Activated T-helper 1 cell treated with Interleukin-2 at 50 U/mL for 16 hours (primary cell): ENCODE data around the gene MARCHF9.

Experiments
- DNase-seq: peaks from one replicate; pipeline ENCODE4 v3.0.0-alpha.2; 2020; ENCODE audit warnings: low read depth

Gene MARCHF9

DNA sequence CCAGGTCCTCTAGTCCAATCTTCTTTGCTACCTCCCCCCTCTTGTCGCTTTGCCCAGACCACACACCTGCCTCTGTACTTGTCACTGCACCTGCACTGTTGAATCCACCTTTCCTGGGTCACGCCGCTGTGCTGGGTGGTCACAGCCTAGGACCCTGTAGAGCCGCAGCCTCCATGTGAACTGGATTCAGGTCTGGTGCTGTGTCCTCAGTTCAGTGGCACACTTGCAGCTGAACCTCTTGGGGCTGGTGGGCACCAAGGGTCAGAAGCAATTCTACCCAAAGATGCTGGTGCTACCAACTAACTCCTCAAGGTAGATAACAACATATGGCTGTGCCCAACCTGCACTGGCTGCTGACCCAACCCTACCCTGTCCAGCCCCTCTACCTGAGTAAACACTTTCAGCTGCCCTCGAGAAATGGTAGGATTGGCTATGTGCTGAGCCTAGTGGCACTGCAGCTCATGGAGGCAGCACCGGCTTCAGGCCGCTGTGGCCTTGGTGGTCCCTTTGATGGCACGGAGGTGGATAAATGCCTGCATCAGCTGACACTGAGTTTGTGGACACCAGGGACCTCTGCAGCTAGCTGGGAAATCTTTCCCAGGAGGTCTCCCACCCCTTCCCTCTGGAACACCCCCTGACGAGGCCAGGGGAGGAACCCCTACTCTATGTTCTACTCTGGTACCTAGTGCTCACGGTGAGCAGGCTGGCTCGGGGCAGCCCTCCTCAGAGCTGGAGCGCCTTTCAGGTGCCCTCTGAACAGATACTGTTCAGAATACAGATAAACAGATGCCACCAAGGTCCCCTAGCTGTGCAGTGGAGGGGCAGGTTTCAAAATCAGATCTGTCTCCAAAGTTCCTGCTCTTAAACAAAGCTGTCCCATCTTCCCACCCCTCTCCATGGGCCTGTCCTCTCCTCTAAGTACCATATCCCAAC, 30.6 kb upstream of the MARCHF9 start:
- DNase-seq: no peak

DNA sequence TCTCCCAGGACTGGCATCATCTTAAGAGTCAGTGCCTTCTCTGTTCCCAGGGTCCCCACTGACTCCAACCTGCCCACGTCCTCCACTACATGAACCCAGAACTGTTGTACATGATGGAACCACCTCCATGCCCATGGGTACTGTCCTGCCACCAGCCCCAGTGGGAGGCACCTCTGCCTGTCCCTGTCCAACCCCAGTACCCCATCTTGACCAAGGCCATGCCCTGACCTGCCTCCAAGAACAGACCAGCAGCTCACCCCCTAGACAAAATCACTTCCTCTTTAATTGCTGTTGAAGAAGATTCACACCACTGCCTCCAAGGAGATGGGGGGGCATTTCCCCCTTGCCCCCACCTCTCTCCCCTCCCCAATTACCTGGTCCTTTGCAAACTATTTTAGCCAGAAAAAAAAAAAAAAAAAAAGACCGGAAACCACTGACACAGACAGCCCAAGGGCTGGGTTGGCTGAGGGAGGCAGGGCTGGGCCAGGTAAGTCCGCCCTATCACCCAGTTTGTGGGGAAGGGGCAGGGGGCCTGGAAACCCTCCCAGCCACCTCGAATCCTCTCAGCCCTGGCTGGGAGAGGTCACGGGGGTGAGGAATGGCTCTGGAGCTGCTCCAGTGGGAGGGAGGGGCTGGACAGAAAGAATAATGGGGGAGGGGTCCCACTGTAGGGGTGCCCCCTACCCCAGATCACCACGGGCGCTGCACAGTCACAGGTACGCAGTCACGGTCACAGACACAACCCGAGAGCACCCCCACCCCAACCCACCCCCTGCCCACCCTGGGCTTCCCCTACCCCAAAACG, 29.8 kb upstream of the MARCHF9 start:
- DNase-seq: no peak

DNA sequence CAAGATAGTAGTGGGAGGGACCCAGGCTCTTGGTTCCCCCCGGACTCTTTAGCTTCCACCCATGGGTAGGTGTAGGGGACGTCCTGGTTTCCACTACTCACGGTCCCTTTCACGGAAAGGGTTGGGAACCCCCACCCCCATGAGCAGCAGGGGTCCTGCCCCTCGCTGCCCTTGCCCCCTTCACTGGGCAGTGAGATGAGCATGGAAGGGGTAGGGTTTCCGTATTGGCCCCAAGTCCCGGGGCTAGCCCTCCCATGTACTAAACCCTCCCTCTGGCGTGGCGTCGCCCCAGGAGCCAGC, 29.1 kb upstream of the MARCHF9 start:
- no peak for DNase-seq

DNA sequence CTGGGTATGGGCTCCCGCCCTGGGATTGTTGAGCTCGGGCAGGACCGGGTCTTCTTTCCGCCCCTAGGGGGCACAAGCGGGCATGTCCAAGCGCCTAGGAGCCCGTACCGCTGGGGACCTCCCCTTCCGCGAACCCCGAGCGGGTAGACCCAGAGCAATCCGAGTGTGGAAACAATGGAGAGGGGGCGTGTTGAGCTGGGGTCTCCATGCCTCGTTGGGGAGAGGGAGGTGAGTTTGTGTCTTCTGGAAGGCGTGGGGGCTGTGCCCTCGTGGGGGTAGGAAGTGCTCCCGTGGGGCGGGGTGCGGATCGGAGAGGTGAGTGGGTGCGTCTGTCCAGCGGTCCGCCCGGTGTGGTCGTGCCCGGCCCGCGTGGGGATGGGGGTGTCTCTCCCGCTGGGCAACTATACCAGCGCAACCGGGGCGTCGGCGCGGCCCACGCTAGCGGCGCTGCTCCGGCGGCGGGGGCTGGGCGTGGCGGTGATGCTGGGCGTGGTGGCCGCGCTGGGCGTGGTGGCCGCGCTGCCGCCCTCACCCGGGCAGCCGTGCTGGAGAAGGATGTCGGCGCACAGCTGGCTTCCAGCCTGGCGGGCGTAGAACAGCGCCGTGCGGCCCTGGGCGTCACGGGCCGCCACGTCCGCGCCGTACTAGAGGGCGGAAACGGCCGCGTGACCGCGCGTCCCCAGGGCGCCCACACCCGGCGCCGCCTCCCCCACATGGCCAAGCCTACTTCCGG, 28.6 kb upstream of the MARCHF9 start:
- DNase-seq: no peak

DNA sequence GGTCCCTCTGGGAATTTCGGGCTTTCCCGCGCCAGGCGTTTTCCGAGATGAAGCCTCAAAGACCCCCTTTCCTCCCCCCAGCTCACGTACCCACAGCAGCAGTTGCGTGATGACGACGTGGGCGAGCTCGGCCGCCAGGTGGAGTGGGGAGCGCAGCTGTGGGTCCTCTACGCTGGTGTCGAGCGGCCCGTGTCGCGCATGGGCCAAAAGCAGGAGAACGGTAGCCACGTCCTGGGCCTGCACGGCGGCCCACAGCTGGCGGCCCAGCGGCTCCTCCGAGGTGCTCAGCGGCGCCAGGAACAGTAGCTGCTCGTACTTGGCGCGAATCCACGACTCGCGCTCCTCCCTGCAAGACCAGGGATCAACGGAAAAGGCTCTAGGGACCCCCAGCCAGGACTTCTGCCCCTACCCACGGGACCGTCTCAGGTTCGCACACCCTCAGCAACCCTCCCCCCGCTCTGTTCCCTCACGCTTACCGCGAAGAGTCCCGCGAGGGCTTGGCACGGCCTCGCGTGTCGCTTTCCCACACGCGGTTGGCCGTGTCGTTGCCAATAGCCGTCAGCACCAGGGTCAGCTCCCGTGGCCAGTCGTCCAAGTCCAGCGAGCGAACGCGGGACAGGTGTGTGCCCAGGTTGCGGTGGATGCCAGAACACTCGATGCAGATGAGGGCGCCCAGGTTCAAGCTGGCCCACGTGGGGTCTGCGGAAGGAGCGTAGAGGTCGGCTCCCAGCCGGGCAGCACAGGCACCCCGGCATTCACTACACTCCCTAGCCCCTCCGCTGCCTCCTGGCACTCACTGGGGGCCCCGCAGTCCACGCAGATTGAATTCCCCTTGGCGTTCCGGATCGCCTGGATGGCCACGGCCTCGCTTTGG, 27.8 kb upstream of the MARCHF9 start:
- no peak for DNase-seq

DNA sequence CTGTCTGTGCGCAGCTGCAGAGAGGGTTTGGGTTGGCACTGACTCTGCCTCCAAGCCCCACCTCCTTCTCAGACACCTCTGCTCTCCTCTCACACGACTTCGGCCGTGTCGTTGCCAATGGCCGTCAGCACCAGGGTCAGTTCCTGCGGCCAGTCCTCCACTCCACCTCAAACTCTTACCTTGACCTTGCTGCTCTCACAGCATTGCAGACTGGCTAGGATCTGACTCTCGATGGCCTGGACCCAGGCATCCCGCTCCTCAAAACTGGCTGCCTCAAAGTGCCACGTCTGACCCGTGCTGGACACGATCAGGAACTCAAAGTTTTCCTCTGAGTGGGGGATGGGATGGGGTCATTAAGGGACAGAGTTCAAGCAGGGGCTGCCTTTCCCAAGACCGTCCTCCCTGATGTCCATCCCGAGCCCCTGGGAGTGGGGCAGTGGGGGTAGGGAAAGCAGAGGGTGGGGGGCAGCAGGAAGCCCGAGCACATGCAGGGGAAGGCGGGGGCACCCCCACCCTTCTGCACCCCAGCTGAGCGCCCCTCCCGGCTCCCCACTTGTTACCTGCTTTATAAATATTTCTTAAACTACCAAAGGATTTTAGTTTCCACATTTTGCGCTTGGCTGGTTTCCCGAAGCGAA, 27.0 kb upstream of the MARCHF9 start:
- DNase-seq: no peak

DNA sequence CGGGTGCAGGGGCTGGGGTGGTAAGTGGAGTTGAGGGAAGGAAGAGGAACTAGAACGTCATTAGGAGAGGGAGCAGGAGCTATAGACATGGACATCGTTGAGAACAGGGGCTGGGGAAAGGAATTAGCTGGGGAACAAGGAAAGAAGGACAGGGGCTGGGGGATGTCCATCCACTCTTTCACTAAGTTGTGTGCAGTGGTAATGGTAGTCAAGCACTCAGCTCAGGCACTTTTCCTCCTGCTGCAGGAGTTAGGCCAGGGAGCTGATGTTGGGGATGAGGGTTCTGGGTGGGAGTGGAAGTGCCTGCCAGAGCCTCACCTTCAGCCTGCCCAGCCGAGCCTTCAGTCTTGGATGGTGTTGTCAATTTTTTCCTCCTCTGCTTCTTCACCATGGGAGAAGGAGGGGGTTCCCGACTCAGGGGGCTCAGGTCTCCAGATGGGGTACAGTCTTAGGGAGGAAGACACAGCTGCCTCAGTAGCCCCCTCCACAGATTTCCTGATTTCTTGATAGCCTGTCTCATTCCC, 25.5 kb upstream of the MARCHF9 start:
- no peak for DNase-seq

DNA sequence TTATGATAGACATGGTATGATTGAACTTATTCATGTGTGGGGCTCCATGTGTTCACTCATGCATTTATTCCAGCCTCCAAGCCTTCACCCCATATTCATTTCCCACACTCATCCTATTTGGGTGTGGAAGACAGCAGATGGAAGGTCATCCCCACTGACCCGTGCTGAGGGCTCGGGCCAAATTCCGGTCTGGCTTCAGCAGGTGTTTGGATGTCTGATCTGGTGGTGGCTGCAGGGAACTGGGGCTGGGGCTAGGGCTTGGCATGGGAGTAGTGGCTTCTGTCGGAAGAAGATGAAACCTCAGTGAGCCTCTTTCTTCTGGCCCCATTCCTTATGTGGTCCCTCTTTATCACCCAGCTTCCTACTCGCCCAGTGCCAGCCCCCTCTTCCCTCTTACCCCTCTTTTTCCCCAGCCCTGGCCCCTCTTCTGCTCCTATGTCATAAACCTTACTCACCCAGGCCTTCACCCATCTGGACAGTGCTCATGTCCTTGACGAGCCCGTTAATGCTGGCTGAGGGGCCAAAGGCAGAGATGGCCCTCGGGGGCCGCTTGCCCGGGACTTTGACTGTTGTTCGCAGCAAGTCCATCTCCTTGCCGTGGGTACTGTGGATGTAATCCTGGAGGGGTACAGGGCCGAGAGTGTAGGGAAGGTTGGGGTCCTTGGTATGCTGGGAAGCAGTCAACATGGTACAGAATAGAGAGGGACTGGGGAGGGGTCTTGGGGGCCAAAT, 24.4 kb upstream of the MARCHF9 start:
- DNase-seq: no peak

DNA sequence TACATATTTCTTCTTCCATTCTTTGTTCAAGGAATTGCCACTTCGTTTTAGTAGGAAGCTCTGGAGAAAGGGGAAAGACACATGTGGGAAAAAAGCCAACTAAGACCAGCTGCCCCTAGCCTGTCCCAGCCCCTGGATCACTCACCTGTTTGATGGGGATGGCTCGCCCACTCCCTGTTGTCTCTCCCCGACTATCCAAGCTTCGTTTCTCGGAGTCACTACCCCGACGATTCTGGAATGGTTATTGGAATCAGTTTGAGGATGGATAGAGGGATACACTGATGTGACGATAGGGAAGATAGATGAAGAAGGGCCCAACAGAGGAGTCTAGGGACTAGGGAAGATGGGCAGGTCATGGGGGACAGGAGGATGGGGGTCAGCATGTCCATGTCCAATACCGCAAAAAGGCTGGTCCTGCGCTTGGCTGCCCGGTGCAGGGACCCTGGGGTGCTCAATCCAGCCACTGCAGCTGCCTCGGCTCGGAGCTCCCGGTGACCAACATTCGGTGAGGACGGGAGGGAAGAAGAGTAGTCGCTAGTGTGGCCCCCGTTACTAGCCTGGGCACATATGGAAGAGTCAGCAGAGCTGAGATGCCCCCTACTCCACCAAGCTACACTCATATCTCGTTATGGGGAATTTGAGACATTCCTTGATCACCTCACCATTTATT, 23.4 kb upstream of the MARCHF9 start:
- DNase-seq: no peak

DNA sequence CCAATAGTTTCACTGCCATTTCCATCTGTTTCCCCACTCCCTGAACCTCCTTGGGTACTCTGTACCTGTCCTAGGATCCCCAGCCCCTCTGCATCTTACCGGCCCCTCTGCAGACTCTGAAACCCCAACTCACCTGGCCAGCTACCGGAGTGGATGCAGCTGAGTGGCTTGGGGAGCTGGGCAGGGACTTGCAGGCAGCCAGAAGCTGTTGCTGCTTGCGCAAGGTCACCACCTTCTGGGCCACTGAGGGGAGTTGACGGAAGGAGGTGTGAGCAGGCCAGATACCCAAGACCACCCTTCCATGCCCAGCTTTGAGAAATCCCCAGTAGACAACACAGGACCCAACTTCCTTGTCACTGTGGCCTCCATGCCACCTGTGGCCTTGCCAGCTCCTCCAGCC, 22.6 kb upstream of the MARCHF9 start:
- DNase-seq: no peak

DNA sequence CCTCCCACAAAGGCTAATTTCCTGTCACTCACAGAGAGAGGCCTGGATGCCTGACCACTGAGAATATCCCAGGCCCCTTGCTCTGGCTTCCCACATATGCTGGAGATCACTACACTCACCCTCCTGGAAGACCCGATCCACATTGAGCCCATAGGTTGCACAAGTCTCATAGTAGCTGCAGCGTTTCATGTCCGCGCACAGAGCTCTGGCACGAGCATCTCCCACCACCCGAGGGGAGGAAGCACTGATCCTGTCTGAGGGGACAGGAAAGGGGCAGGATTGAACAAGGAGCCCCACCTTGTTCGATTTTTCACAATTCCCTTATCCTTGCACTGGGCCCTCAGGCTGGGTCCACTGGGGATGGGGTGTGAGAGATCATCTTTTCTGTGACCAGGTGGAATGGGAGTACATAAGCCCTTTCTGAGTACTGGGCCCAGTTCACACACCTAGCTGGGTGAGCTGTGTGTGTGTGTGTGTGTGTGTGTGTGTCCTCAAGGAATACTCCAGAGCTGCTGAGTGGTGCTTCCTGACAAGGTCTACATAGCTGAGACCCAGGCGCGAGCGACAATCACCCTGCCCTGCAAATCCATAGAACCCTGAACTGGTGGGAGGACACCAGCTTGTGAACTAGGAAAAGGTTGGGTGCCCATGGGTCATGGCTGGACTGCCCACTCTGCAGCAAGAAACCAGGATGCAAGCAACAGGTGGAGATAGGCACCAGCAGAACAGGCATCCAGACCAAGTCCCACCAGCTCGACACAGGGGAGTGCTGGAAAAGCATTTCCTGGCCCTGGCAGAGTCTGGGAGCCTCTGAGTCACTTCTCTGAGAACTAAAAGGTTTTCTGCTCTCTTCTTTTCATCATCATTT, 21.9 kb upstream of the MARCHF9 start:
- DNase-seq: no peak

DNA sequence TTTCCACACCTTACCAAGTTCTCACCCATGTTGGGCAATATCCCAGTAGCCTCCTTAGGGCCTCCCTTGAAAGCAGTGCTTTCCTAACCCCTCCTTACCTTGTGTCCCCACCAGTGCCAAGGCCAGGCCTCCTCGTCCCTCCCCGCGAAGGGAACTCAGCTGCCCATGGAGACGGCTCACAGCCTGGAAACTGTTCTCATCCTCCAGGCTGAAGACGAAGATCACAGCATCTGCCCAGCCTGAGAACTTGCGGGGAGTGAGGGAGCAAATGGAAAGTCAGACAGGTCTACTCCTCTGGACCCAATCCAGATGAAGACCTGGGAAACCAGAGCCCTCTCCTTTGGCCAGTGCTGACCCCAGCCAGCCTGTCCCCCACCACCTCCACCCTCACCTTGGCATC, 21.0 kb upstream of the MARCHF9 start:
- DNase-seq: no peak

DNA sequence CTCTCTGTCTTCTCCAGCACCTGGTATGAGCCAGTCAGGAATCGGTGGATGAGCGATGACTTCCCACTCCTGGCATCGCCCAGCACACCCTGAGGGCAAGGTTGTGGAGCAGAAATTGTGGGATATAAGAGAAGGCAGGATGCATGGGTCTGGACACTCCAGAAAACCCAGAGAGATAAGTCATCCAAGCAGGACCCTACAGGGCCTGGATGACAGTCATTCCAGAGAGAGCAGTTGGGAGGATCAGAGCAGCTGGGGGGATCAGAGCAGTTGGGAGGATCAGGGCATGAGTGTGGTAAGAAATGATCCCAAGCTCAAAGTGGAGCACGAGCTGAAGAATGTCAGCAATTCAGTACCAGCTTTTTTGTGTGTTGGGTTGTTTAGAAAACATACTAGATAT, 20.3 kb upstream of the MARCHF9 start:
- no peak for DNase-seq

DNA sequence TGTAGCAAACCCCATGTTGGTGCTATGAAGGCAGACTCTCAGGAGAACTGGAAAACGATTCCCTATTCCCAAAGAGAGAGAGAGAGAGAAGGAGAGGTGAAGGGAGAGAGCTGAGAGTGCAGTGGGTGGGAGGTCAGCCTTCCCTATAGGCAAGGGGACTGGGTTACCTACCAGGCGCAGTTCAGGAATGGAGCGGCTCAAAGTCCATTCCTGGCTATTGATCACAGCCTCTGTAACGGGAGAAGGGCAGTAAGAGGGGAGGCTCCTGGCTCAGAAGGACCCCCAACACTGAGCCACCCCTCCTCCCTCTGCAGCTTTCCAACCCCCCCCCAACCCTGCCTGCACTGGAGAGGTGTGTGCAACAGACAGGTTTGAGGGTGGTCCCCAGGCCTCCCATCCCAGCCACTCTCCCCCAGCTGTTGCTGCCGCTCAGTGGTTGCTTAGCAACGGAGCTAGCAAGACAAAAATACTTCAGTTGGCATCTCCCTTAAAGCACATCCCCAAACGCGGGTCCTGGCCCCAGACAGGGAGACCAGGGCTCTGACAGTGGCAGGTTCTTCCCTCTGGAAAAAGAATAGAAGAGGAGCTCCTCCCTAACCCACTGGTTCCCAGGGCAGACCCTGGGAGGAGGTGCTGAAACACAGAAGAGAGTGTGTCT, 19.6 kb upstream of the MARCHF9 start:
- no peak for DNase-seq

DNA sequence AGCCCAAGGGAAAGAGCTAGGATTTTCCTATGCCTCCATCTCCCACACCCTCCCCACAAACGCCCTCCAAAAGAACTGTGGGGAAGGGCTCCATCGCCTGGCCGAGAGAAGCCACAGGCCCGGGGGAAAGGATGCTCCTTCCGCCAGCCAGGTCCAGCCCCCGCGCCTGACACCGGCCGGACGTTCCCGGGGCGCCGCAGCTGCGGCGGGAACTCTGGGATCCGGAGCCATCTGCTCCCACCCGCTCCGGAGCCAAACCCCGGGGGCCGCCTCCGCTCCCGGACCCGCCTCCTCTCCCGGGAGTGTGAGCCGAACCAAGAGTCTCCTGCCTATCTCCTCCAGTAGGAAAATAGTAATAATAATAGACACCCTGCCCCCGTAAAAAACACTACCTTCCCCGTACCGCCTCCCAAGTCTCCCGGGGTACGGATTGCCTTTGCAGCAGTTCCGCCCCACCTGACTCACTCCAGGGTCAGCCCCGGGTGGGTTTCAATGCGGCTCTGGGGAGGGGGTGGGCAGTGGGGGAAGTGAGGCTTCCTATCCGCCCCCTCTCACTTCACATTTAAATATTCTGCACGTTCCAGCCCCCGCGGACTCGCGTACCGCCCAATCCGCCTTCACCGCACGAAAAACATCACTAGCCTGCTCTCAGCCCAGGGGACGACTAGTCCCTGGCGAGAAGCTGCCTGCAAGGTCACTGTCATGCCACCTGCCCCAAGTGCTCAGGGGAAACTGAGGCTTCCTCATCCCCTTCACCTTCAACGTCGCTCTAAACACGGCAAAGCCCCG, 18.8 kb upstream of the MARCHF9 start:
- DNase-seq: no peak

DNA sequence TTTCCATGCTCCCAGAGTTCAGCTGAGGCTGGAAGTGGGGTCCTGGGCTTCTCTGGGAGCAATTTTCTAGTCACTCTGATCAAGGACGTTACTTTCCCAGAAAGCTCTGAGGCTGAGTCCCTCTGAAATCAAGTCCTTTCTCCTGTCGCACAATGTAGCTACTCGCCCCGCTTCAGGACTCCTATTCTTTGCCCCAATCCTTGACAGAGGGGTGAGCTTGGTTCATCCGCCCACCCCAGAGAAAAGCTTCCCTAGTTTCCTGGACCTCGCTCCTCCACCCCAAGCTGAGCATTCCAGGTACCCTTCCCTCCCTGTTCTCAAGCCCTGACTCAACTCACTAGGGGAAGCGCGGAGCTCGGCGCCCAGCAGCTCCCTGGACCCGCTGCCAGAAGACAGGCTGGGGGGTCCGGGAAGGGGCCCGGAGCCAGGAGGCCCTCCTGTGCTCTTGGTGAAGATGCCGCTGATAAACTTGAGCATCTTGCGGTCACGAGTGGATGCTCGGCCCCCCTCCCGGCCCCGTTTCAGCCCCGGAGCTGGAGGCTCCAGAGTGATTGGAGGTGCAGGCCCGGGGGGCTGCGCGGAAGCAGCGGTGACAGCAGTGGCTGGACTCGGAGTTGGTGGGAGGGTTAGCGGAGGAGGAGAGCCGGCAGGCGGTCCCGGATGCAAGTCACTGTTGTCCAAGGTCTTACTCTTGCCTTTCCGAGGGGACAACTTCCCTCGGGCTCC, 18.0 kb upstream of the MARCHF9 start:
- no peak for DNase-seq
